GM10266 (cell line): ENCODE data around the gene RSKR.

Experiments
- DNase-seq: peaks from one replicate; pipeline ENCODE4 v3.0.0; 2012; ENCODE audit errors: extremely low spot score
- CTCF ChIP-seq: IDR thresholded peaks from 2 replicates; pipeline ENCODE4 v1.5.1; 2012; ENCODE audit warnings: mild to moderate bottlenecking, low read depth; ENCODE audit not compliant: control insufficient read depth, insufficient read depth; ENCODE audit errors: missing control alignments

Gene RSKR

GRCh38 chr17:28599311-28600184, 14.4 kb downstream of the RSKR start:
- no peak for TF ChIP-seq CTCF
- DNase-seq, result peak; percentile 84

- peak; percentile 98 for DNase-seq
- no peak for TF ChIP-seq CTCF
These were observed 15.1 kb downstream of the RSKR start, which contains the start of gene SPAG5 for GRCh38 chr17:28598799-28599310. Gene SPAG5, minus strand, starts transcription at chr17:28599025. Its CDS starts 79 bp downstream, at chr17:28598946.

DNA sequence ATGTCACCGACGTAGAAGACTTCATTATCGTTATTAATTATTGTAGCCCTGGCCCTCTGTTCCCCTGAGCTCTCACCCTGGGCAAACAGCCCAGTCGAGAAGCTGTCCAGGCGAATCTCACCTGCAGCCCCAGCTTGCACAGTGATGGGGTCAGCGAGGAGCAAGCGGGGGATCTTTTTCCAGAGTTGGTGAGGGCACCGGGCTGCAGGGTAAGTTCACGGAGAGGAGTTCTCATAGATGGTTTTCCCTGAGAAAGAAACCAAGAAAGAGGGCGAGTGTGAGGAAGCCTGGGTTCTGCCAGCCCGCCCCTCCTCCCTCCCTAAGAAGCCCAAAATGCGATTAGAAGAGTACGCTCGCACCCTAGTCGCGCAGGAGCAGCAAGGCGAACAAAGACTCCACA, 15.6 kb downstream of the RSKR start:
- DNase-seq, result no peak
- no peak for TF ChIP-seq CTCF

DNA sequence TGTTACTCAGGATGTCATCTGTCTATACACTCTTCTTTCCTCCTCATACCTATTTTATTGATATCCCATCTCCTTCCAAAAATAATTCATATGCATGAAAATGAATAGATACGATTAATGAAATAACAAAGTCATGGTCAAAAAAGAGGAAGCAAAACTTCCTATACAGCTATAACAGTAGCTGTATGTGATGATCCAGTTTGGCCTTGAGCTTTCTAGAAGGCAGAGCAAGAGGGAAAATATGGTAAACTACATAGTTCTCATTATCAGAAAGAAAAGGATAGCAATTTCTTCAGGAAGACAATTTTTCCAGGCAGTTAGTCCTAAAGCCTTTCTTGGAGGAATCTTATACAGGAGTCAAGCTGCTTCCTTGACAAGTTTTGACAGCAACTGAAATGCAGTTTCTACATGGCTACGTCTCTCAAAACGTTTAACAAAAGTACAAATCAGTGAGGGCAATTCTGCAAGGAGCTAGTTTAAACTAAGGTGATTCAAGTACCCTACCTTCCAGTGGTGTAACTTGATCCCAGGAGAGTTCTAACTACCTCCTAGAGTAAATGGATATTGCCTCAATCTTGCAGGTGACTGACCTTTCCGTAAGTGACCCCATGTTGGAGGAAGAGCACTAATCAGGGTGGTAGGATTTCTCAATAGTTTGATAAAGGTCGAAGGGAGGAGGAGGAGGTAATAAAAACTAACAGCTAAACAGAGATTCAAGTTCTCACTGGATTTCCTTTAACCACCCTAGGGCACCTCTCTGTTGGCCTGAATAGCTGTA, 16.2 kb downstream of the RSKR start:
- no peak for TF ChIP-seq CTCF
- DNase-seq, result no peak

DNA sequence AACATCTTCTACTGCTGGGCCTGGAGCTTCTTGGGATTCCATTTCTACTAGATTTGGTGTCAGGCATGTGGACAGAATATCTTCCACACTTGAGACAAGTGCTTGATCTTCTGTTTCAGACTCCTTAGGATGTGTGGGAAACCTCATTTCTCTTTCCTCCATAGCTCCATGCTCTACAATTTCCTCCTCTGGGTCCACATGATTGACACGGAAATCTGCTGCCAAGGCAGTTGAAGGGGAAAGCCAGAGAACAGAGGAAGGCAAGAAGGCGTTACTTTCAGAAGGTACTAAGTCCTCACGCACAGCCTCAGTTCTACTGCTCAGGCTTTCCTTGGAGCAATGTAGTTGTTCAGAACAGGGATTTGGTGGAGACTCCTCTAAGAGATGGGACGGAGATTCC, 21.7 kb downstream of the RSKR start:
- DNase-seq, result no peak
- no peak for TF ChIP-seq CTCF

GRCh38 chr17:28585851-28586250, 28.1 kb downstream of the RSKR start:
- no peak for DNase-seq
- no peak for TF ChIP-seq CTCF

- DNase-seq, result no peak
- no peak for TF ChIP-seq CTCF
These were observed 29.6 kb downstream of the RSKR start for GRCh38 chr17:28584434-28584833.
